Spleen (tissue), 11 donors: ENCODE data around the gene INHBB. TPM values are rescaled to one million over a fixed set of nuclear protein-coding genes. Genes with fewer than 3 reads are reported as not detected.
A peak's percentile ranks its signal among the peaks of the same experiment; 100 is the strongest.
"Not testable (repeated sequence)": the region's sequence is repeated elsewhere in the genome, so short reads cannot be mapped to it uniquely, and the experiment has no call there.

Experiments
- DNase-seq: peaks from one replicate; pipeline ENCODE4 v3.0.0-alpha.2; 2020
- H3K27ac ChIP-seq, 8 donors: fragments of 200-600 bp; sonication (generic) in 7 of 8; 1 replicate in 4 of 8; 2 replicates in 4 of 8; pipeline versions ENCODE4 v1.5.0 to v1.8.0; 2016 to 2021; ENCODE audit warnings: inconsistent platforms in 4 of 8, mild to moderate bottlenecking in 4 of 8, moderate library complexity in 1 of 8
- H3K27me3 ChIP-seq, 7 donors: fragments of 200-600 bp; sonication (generic) in 6 of 7; replicated peaks in 1 of 7; 1 replicate in 4 of 7; 2 replicates in 3 of 7; pipeline versions ENCODE4 v1.5.0 to v1.8.0; 2016 to 2021; ENCODE audit warnings: inconsistent platforms in 3 of 7, mild to moderate bottlenecking in 1 of 7
- H3K36me3 ChIP-seq, 6 donors: fragments of 200-600 bp; sonication (generic) in 5 of 6; 1 replicate in 4 of 6; 2 replicates in 2 of 6; pipeline versions ENCODE4 v1.5.0 to v1.8.0; 2016 to 2021; ENCODE audit warnings: inconsistent platforms in 2 of 6
- H3K4me1 ChIP-seq, 6 donors: fragments of 200-600 bp; sonication (generic) in 5 of 6; 1 replicate in 3 of 6; 2 replicates in 3 of 6; pipeline versions ENCODE4 v1.5.0 to v1.8.0; 2016 to 2021; ENCODE audit warnings: inconsistent platforms in 3 of 6
- H3K4me3 ChIP-seq, 8 donors: fragments of 200-600 bp; sonication (generic) in 7 of 8; 1 replicate in 4 of 8; 2 replicates in 4 of 8; pipeline versions ENCODE4 v1.5.0 to v1.8.0; 2016 to 2021; ENCODE audit warnings: inconsistent platforms in 4 of 8, mild to moderate bottlenecking in 4 of 8, moderate library complexity in 2 of 8
- H3K9me3 ChIP-seq, 8 donors: fragments of 200-600 bp; sonication (generic) in 7 of 8; 1 replicate in 4 of 8; 2 replicates in 4 of 8; pipeline versions ENCODE4 v1.5.0 to v1.8.0; 2016 to 2021; ENCODE audit warnings: inconsistent platforms in 4 of 8
- POLR2A ChIP-seq, 3 donors: fragments of 450-650 bp; IDR thresholded peaks; one replicate each; pipeline ENCODE4 v1.5.1; 2017; ENCODE audit warnings: antibody characterized with exemption in 3 of 3, mild to moderate bottlenecking in 1 of 3
- POLR2AphosphoS5 ChIP-seq, 3 donors: sonication (generic); formaldehyde crosslinking; IDR thresholded peaks; one replicate each; pipeline ENCODE4 v1.5.1; 2017; ENCODE audit warnings: antibody characterized with exemption in 3 of 3
- WGBS, 5 donors: extraction: QIAGEN DNeasy Blood & Tissue Kit in 3 of 5; methylation state at CpG; one replicate each; pipeline versions ENCODE4 v1.1.5 to v1.1.7; 2013 to 2018; 5-methylcytosine and 5-hydroxymethylcytosine counted together
- intact Hi-C: fragments of 100-400 bp; cut with DNase I; formaldehyde crosslinking; loops from one replicate; pipeline ENCODE4 v1.15.0; 2023; ENCODE audit warnings: low total_unique reads
- polyA plus RNA-seq, 3 donors: library from polyadenylated mRNA; stranded (reverse); fragments of 200-250 nt; gene quantifications; one replicate each; pipeline ENCODE4 v1.2.1, GENCODE V29; 2013
- total RNA-seq, 7 donors: library from RNA; depleted of rRNA in 3 of 7; stranded (reverse); fragments of >200 nt in 3 of 7; fragmentation: NEBNext Ultra II Directional in 4 of 7; extraction: Animal tissue kit (Norgen Biotek cat#: 25700) in 4 of 7; gene quantifications; one replicate each; pipeline versions ENCODE4 v1.1.0 to v1.2.1, GENCODE V29; 2016 to 2021
- TF ChIP-seq, protein P1 (sequence below), 11 experiments: fragments of 200-600 bp in 7 of 11; fragments of 450-650 bp in 4 of 11; sonication (generic) in 4 of 11; IDR thresholded peaks in 8 of 11; conservative IDR thresholded peaks in 3 of 11; 1 replicate in 7 of 11; 2 replicates in 4 of 11; pipeline versions ENCODE4 v1.4.0 to v1.8.0; 2016 to 2021; ENCODE audit warnings: antibody characterized with exemption in 11 of 11, inconsistent platforms in 4 of 11, mild to moderate bottlenecking in 1 of 11
- donor health status: healthy with polysubstance abuse.
- donor health status: DM: no; HTN: no; CAD: no; lungs with moderate emphysema.
- donor health status: DM: no; HTN: no; CAD: no.
- donor health status: Bipolar disorder and iron deficiency.
- donor health status: healthy.
- donor health status: DM: no; HTN: no; CAD: no.
- donor health status: DM: yes; HTN: yes; CAD: no.

Gene INHBB
- total and polyA plus RNA-seq, 10 donors = 0.26 to 1.5 (median 0.67) TPM

DNA sequence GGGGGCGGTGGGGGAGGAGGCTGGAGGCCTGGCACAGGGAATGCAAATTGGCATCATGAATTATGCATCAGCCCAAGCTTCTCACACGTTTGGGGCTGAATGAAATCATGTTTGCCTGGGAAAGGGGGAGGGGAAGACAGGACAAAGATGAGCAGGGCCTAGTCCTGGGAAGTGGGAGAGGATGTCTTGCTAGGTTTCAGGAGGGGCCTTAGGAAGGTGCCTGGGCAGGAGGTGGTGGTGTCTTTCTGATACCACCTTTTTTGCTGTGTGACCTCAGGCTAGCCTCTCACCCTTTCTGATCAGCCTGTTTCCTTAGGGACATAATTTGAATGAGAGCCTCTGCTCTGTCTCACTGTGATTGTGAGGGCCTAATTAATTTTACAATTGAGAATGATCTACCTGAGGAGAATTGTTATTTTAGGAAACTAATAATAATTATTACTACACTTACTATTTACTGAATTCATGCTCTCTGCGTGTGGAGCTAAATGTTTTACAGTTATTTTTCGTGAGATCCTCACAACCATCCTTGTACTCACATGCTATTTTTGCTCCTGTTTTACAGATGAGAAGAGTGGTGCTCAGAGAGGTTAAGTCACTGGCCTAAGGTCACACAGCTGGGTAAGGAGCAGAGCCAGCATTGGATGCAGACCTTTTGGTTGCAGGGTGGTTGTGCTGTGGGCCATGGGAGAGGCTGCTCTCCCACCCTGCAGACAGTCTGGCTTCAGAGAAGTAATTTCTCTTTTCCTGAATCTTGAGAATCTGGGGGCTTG is 39.6 kb downstream of the INHBB start:
- no peaks in the 10 kb centered on the region for H3K4me1 ChIP-seq
- peaks cover 0 to 32% (median 0%) of the 10 kb centered on the region in 7 donors for H3K27me3 ChIP-seq
- intact Hi-C loops = no loop called here
- H3K9me3 ChIP-seq = no peaks in the 10 kb centered on the region
- no peak overlapping the region for H3K27ac ChIP-seq
- no peak for TF ChIP-seq POLR2AphosphoS5 (IDR thresholded peaks at IDR 0.05)
- no peaks in the 10 kb centered on the region for H3K36me3 ChIP-seq
- DNase-seq = peak; percentile 12
- H3K4me3 ChIP-seq = no peak overlapping the region
- 67 to 77% (median 70%) methylated on average over 4 of the region's 4 CpGs for WGBS, 5 donors

DNA sequence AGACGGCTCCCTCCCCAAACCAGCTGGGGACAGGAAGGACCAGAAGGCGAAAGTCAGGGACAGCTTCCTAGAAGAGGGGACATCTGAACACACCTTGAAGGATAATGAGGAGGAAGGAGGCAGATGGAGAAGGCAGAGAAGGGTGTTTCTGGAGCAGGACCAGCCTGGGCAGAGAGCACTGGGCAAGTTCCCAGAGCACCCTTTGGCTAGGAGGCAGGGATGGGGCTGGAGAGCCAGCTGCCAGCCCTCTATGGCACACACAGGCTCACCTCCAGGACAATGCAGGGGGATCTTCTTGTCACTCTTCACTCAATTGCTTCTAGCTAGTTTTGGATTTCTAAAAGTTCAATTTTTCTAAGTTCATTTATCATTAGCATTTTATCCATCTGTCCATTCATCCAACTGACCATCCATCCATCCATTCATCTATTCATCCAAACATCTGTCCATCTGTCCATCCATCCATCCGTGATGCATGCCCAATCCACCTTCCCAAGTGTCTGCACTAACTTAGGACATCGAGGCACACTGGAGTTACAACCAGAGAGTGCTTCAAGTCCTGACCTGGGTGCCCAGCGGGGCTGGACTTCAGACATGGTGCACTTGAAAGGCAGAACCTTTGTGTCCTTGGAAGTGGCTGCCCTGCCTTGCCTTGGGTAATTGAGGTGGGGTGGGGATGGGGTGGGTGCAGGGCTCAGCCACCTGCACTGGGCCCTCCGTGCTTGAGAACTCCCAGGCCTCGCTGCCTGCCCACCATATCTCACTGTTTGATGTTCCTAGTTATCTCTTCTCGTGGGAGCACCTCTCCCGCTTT is 42.5 kb downstream of the INHBB start:
- no peak for TF ChIP-seq POLR2AphosphoS5 (IDR thresholded peaks at IDR 0.05)
- no peak for TF ChIP-seq POLR2A (IDR thresholded peaks at IDR 0.05)
- TF ChIP-seq, protein P1, sequence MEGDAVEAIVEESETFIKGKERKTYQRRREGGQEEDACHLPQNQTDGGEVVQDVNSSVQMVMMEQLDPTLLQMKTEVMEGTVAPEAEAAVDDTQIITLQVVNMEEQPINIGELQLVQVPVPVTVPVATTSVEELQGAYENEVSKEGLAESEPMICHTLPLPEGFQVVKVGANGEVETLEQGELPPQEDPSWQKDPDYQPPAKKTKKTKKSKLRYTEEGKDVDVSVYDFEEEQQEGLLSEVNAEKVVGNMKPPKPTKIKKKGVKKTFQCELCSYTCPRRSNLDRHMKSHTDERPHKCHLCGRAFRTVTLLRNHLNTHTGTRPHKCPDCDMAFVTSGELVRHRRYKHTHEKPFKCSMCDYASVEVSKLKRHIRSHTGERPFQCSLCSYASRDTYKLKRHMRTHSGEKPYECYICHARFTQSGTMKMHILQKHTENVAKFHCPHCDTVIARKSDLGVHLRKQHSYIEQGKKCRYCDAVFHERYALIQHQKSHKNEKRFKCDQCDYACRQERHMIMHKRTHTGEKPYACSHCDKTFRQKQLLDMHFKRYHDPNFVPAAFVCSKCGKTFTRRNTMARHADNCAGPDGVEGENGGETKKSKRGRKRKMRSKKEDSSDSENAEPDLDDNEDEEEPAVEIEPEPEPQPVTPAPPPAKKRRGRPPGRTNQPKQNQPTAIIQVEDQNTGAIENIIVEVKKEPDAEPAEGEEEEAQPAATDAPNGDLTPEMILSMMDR (IDR thresholded peaks at IDR 0.05 in 8 of 11, conservative IDR thresholded peaks at IDR 0.05 in 3 of 11) = no peak
- Histone ChIP-seq H3K36me3 (no peaks in the 10 kb centered on the region), H3K27ac (no peak overlapping the region), H3K9me3 (peaks cover 0 to 5% (median 0%) of the 10 kb centered on the region in 8 donors), H3K27me3 (peaks cover 0 to 35% (median 0%) of the 10 kb centered on the region in 7 donors), H3K4me1 (no peaks in the 10 kb centered on the region), H3K4me3 (no peak overlapping the region)
- peak; percentile 39 for DNase-seq
- intact Hi-C loops = no loop called here
- WGBS, 5 donors = 69 to 83% (median 75%) methylated on average over 9 of the region's 9 CpGs

DNA sequence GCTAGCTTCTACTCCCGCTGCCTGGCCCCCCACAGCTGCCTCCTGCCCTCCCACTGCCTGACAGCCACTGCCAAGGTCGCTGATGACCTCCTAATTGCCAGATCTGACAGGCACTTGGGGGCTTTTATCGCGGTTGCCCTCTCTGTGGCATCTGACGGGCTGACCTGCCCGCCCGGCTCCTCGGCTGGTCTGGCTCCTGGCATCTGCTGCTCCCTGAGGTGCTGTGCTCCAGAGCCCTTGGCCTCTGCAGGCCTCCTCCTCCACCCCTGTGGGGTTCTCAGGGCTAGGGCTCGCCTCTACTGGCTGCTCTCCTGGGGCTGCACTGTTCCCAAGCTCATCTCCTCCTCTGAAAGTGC is 43.1 kb downstream of the INHBB start:
- Histone ChIP-seq H3K36me3 (no peaks in the 10 kb centered on the region), H3K27ac (no peak overlapping the region), H3K27me3 (peaks cover 0 to 35% (median 0%) of the 10 kb centered on the region in 7 donors), H3K4me3 (no peak overlapping the region), H3K4me1 (no peaks in the 10 kb centered on the region), H3K9me3 (peaks cover 0 to 5% (median 0%) of the 10 kb centered on the region in 8 donors)
- intact Hi-C loops = no loop called here
- DNase-seq = no peak
- 65 to 78% (median 75%) methylated on average over 9 of the region's 9 CpGs for WGBS, 5 donors
- no peak for TF ChIP-seq POLR2AphosphoS5 (IDR thresholded peaks at IDR 0.05)
- TF ChIP-seq, protein P1 (IDR thresholded peaks at IDR 0.05 in 8 of 11, conservative IDR thresholded peaks at IDR 0.05 in 3 of 11) = no peak
- TF ChIP-seq POLR2A (IDR thresholded peaks at IDR 0.05) = no peak

DNA sequence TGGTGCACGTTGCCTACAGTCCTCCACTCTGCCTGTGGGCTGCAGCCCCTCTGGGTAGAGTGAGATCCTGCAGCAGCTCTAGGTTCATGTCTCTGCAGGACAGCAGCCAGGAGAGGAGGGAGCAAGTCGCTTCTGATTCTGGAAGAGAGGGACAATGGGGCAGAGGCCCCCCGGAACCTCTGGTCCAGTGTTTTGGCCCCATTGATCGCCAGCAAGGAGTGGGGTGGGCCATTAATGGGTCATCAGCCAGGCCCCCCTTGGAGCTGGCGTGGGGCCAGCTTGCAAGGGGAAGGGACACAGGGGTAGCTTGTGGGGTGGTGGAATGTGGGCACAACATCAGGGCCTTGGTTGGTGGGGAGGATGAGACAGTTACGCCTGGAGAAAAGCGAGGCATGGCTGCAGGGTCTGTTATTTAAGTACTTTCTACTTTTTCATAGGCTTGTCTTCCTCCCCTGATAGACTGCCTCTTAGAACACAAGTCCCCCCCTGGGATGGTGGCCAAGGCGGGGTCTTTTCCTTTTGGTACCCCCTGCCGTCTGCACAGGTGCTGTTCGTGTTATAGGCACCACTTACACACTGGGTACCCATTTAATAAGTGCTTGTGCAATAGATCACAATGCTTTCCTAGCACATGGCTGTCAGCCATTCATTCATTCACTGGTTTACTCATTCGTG is 44.6 kb downstream of the INHBB start:
- Histone ChIP-seq H3K9me3 (peaks cover 0 to 5% (median 0%) of the 10 kb centered on the region in 8 donors), H3K27me3 (peaks cover 0 to 41% (median under 1%) of the 10 kb centered on the region in 7 donors), H3K36me3 (no peaks in the 10 kb centered on the region), H3K27ac (no peak overlapping the region), H3K4me1 (no peaks in the 10 kb centered on the region), H3K4me3 (no peak overlapping the region)
- intact Hi-C loops = no loop called here
- WGBS, 5 donors = 76 to 91% (median 84%) methylated on average over 10 to 11 of the region's 11 CpGs
- no peak for TF ChIP-seq POLR2A (IDR thresholded peaks at IDR 0.05)
- TF ChIP-seq, protein P1 (IDR thresholded peaks at IDR 0.05 in 8 of 11, conservative IDR thresholded peaks at IDR 0.05 in 3 of 11) = no peak
- TF ChIP-seq POLR2AphosphoS5 (IDR thresholded peaks at IDR 0.05) = no peak
- DNase-seq = peak; percentile 20

DNA sequence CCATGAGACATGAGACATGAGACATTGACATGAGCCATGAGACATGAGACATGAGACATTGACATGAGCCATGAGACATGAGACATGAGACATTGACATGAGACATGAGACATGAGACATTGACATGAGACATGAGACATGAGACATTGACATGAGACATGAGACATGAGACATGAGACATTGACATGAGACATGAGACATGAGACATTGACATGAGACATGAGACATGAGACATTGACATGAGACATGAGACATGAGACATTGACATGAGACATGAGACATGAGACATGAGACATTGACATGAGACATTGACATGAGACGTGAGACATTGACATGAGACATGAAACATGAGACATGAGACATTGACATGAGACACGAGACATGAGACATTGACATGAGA is 45.4 kb downstream of the INHBB start:
- intact Hi-C loops, H3K4me1 ChIP-seq, DNase-seq, H3K9me3 ChIP-seq, H3K36me3 ChIP-seq, H3K4me3 ChIP-seq, H3K27ac ChIP-seq: not testable (repeated sequence)
- WGBS, 5 donors = 29 to 56% (median 51%) methylated on average over 2 of the region's 2 CpGs
- H3K27me3 ChIP-seq = peaks cover 0 to 50% (median 9%) of the 10 kb centered on the region in 7 donors
